HG03575 (cell line): ENCODE results near the gene LYSET.
"Not testable (repeated sequence)": the region's sequence is repeated elsewhere in the genome, so short reads cannot be mapped to it uniquely, and the experiment has no call there.

ENCODE experiments used
- ATAC-seq: cut with Tn5 transposase; IDR thresholded peaks from one replicate; pipeline ENCODE4 v1.9.1; 2021; ENCODE audit not compliant: unreplicated experiment, insufficient number of reproducible peaks, low FRiP score; ENCODE audit errors: extremely low read depth

Gene LYSET

GRCh38 chr14:93212432-93212831 is 27.3 kb downstream of the LYSET start:
- peak; percentile 62 for ATAC-seq

GRCh38 chr14:93214598-93214997 is 29.5 kb downstream of the LYSET start:
- no peak for ATAC-seq

- no peak for ATAC-seq
These were observed 34.1 kb downstream of the LYSET start for GRCh38 chr14:93219103-93219726.

- no peak for ATAC-seq
These were observed 35.4 kb downstream of the LYSET start for GRCh38 chr14:93220509-93220908.

- no peak for ATAC-seq
These were observed 38.4 kb downstream of the LYSET start for GRCh38 chr14:93223565-93223964.

GRCh38 chr14:93228550-93228949 is 43.4 kb downstream of the LYSET start:
- ATAC-seq = no peak

GRCh38 chr14:93230539-93230938 is 45.4 kb downstream of the LYSET start:
- ATAC-seq = no peak

- ATAC-seq = no peak
These were observed 46.2 kb downstream of the LYSET start for GRCh38 chr14:93231129-93231979.

GRCh38 chr14:93232159-93232558 is 47.0 kb downstream of the LYSET start:
- ATAC-seq = no peak

- ATAC-seq = not testable (repeated sequence)
These were observed 48.0 kb downstream of the LYSET start for GRCh38 chr14:93233078-93233477.

GRCh38 chr14:93234798-93235197 is 49.7 kb downstream of the LYSET start:
- no peak for ATAC-seq
